M059J (cell line): ENCODE data around the gene EML4. TPM values are rescaled to one million over a fixed set of nuclear protein-coding genes. Genes with fewer than 3 reads are reported as not detected.

Experiments used
- DNase-seq: peaks from one replicate; pipeline ENCODE4 v3.0.0-alpha.2; 2012; ENCODE audit warnings: low read depth
- total RNA-seq: library from RNA; depleted of rRNA; stranded (reverse); fragments of >200 nt; shearing (Covaris generic); gene quantifications from 2 replicates; pipeline ENCODE4 v1.2.3, GENCODE V29; 2014

EML4 gene
- total RNA-seq, 1 experiment from 2014 or later: 36.7 TPM

GRCh38 chr2:42195559-42195958, 26.4 kb downstream of the EML4 start:
- peak; percentile 59 for DNase-seq

- DNase-seq: no peak
Observed at GRCh38 chr2:42196070-42196402, 26.9 kb downstream of the EML4 start.

GRCh38 chr2:42196403-42197267, 27.5 kb downstream of the EML4 start:
- DNase-seq: peak; percentile 60

GRCh38 chr2:42197792-42198191, 28.6 kb downstream of the EML4 start:
- no peak for DNase-seq

GRCh38 chr2:42198466-42198865, 29.3 kb downstream of the EML4 start:
- DNase-seq: no peak

GRCh38 chr2:42199002-42199401, 29.8 kb downstream of the EML4 start:
- no peak for DNase-seq

- DNase-seq: no peak
Observed at GRCh38 chr2:42199626-42200025, 30.5 kb downstream of the EML4 start.

GRCh38 chr2:42200926-42201855, 32.0 kb downstream of the EML4 start:
- no peak for DNase-seq

GRCh38 chr2:42202634-42203008, 33.5 kb downstream of the EML4 start:
- DNase-seq: no peak

- no peak for DNase-seq
Observed at GRCh38 chr2:42203792-42204191, 34.6 kb downstream of the EML4 start.

- no peak for DNase-seq
Observed at GRCh38 chr2:42205337-42205736, 36.2 kb downstream of the EML4 start.

- no peak for DNase-seq
Observed at GRCh38 chr2:42207826-42208225, 38.7 kb downstream of the EML4 start.

- no peak for DNase-seq
Observed at GRCh38 chr2:42210203-42210602, 41.0 kb downstream of the EML4 start.

GRCh38 chr2:42211291-42211690, 42.1 kb downstream of the EML4 start:
- no peak for DNase-seq

GRCh38 chr2:42214669-42215068, 45.5 kb downstream of the EML4 start:
- no peak for DNase-seq

GRCh38 chr2:42216694-42217093, 47.5 kb downstream of the EML4 start:
- peak; percentile 25 for DNase-seq

GRCh38 chr2:42217307-42217706, 48.2 kb downstream of the EML4 start:
- no peak for DNase-seq

GRCh38 chr2:42217914-42218313, 48.8 kb downstream of the EML4 start:
- no peak for DNase-seq

GRCh38 chr2:42218712-42219111, 49.6 kb downstream of the EML4 start:
- DNase-seq: no peak

- no peak for DNase-seq
Observed at GRCh38 chr2:42219160-42219559, 50.0 kb downstream of the EML4 start.

GRCh38 chr2:42220566-42220965, 51.4 kb downstream of the EML4 start:
- no peak for DNase-seq

- DNase-seq: no peak
Observed at GRCh38 chr2:42223067-42223854, 54.1 kb downstream of the EML4 start.
